Mucosa of descending colon (tissue), 3 donors: ENCODE data around the gene PLA2G4C. TPM values are rescaled to one million over a fixed set of nuclear protein-coding genes. Genes with fewer than 3 reads are reported as not detected.

Experiments
- ATAC-seq: fragments of 200-7000 bp; cut with Tn5 transposase; one replicate; pipeline ENCODE4 v1.9.1; 2020; ENCODE audit warnings: mild to moderate bottlenecking, moderate library complexity
- DNase-seq, 3 donors: peaks; one replicate each; pipeline ENCODE4 v3.0.0-alpha.2; 2020
- H3K36me3 ChIP-seq: fragments of 200-600 bp; one replicate; pipeline ENCODE4 v1.8.0; 2021; ENCODE audit warnings: low read depth, mild to moderate bottlenecking
- H3K4me1 ChIP-seq: fragments of 200-600 bp; one replicate; pipeline ENCODE4 v1.8.0; 2021; ENCODE audit warnings: low read depth, mild to moderate bottlenecking
- H3K4me3 ChIP-seq: fragments of 200-600 bp; one replicate; pipeline ENCODE4 v1.8.0; 2021; ENCODE audit warnings: mild to moderate bottlenecking
- H3K9me3 ChIP-seq: fragments of 200-600 bp; one replicate; pipeline ENCODE4 v1.8.0; 2021; ENCODE audit warnings: mild to moderate bottlenecking
- CTCF ChIP-seq: fragments of 200-600 bp; IDR thresholded peaks from one replicate; pipeline ENCODE4 v1.8.0; 2022; ENCODE audit warnings: antibody characterized with exemption, mild to moderate bottlenecking
- intact Hi-C, 2 donors: fragments of 100-400 bp; cut with DNase I in 1 of 2; cut with micrococcal nuclease in 1 of 2; formaldehyde crosslinking; loops; one replicate each; pipeline versions ENCODE4 v1.11.0 to v1.11.1; 2022; cut with DNase I, micrococcal nuclease
- total RNA-seq, 3 donors: library from RNA; stranded (reverse); fragmentation: NEBNext Ultra II Directional in 2 of 3; extraction: Animal tissue kit (Norgen Biotek cat#: 25700) in 2 of 3; gene quantifications; one replicate each; pipeline versions ENCODE4 v1.2.1 to v1.2.4, GENCODE V29; 2021 to 2023
- donor health status: DM: no; HTN: no; CAD: no; lungs with moderate emphysema.
- donor health status: DM: no; HTN: no; CAD: no.
- donor health status: DM: no; HTN: yes; CAD: no.

PLA2G4C gene
- total RNA-seq, 3 donors from 2014 or later: 5.0 to 13.1 (median 7.8) TPM

GRCh38 chr19:48029431-48029830, 81.2 kb downstream of the PLA2G4C start:
- no peak for TF ChIP-seq CTCF
- ATAC-seq: no peak
- DNase-seq: no peak
- no peaks in the 10 kb centered on the region for H3K4me1 ChIP-seq
- intact Hi-C loops: no loop called here
- H3K36me3 ChIP-seq: no peaks in the 10 kb centered on the region
- H3K4me3 ChIP-seq: no peak overlapping the region
- H3K9me3 ChIP-seq: no peaks in the 10 kb centered on the region

GRCh38 chr19:48025480-48025879, 85.1 kb downstream of the PLA2G4C start:
- H3K36me3 ChIP-seq: no peaks in the 10 kb centered on the region
- no peaks in the 10 kb centered on the region for H3K4me1 ChIP-seq
- TF ChIP-seq CTCF: no peak
- DNase-seq (no peak), ATAC-seq (no peak)
- intact Hi-C loops: no loop called here
- H3K9me3 ChIP-seq: no peaks in the 10 kb centered on the region
- no peak overlapping the region for H3K4me3 ChIP-seq

GRCh38 chr19:48023518-48023917, 87.1 kb downstream of the PLA2G4C start:
- H3K36me3 ChIP-seq: no peaks in the 10 kb centered on the region
- no peak for TF ChIP-seq CTCF
- DNase-seq (no peak), ATAC-seq (no peak)
- no peaks in the 10 kb centered on the region for H3K4me1 ChIP-seq
- intact Hi-C loops: no loop called here
- no peaks in the 10 kb centered on the region for H3K9me3 ChIP-seq
- no peak overlapping the region for H3K4me3 ChIP-seq

DNA sequence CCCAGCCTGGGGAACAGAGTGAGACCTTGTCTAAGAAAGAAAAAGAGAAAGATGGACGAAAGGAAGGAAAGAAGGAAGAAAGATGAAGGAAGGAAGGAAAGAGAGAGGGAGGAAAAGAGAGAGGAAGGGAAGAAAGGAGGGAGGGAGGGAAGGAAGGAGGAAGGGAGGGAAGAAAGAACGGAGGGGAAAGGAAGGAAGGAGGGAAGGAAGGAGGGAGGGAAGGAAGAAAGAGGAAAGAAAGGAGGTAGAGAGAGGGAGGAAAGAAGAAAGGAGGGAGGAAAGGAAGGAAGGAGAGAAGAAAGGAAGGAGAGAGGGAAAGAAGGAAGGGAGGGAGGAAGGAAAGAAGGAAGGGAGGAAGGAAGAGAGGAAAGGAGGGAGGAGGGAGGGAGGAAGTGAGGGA, 87.6 kb downstream of the PLA2G4C start:
- TF ChIP-seq CTCF: no peak
- no peak for DNase-seq
- Histone ChIP-seq H3K4me3 (no peak overlapping the region), H3K36me3 (no peaks in the 10 kb centered on the region), H3K4me1 (no peaks in the 10 kb centered on the region), H3K9me3 (no peaks in the 10 kb centered on the region)
- intact Hi-C loops: no loop called here
- no peak for ATAC-seq

- no peaks in the 10 kb centered on the region for H3K4me1 ChIP-seq
- TF ChIP-seq CTCF: no peak
- ATAC-seq: no peak
- no peak overlapping the region for H3K4me3 ChIP-seq
- no peaks in the 10 kb centered on the region for H3K9me3 ChIP-seq
- H3K36me3 ChIP-seq: no peaks in the 10 kb centered on the region
- intact Hi-C loops: no loop called here
- DNase-seq: no peak
Measured at GRCh38 chr19:48020686-48021085, 89.9 kb downstream of the PLA2G4C start.
